Measurements from ENCODE around the gene AIP. TPM values are rescaled to one million over a fixed set of nuclear protein-coding genes. Genes with fewer than 3 reads are reported as not detected.

Gene AIP
- total and polyA plus RNA-seq, 9 of the 15 experiments (the other 6 are each of a cell fraction or from before 2014, with no cell fraction given), result 5.2 to 92.5 (median 52.7) TPM

DNA sequence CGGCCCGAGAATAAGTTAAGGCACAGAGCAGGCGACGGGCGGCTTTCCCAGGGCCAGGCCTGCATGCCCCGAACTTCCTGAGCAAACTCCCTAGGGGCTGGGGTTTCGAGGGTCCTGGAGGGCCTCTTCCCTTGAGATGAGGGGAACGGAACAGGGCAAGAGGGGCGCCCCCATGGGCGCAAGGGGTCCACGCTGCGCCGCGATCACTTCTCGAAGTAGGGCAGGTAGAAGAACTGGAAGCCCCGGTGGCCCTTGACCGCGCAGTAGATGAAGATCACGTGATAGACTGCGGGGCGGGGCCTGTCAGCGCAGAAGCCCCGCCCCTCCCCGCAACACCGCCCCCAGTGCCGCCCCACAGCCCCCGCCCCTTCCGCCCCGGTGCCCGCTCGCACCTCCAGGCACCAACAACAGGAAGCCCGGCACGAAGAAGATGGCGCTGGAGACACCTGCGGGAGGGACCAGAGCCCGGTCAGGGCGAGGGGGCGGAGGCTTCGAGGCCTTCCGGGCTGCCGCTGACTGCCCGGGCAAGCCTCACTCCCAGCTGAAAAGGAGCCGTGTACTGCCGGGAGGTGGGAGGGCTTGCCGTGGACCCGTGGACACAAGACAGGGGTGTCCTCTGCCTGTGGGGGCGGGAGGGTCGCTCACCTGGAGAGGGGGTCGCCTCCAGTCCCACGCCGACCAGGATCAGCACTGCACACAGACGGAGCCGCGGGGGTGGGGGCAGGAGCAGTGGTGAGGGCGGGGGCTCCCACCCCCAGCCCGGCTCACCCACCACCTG, 18.2 kb upstream of the AIP start (continued):
- TF ChIP-seq JUND (IDR thresholded peaks at IDR 0.05; ENCODE audit: borderline replicate concordance, low read depth, low read length) (no peak), JUND (tag; IDR thresholded peaks at IDR 0.05; ENCODE audit: borderline replicate concordance, low read depth, low read length) (no peak), ZNF134 (CRISPR knock-in tag; conservative IDR thresholded peaks at IDR 0.05) (no peak), FOXK2 (conservative IDR thresholded peaks at IDR 0.05 in 1 of 2, IDR thresholded peaks at IDR 0.05 in 1 of 2; ENCODE audit: low read depth in 2 of 2) (0 out of 4 replicates have a peak, but pooled peaks of 1 of the 2 experiments have one; percentile 32), NR2C1 (IDR thresholded peaks at IDR 0.05) (peak; percentile 66), NR2C1 (tag; IDR thresholded peaks at IDR 0.05) (peak; percentile 35; the same call in 1 of the 2 replicates), TCF3 (CRISPR knock-in tag; IDR thresholded peaks at IDR 0.05) (no peak), TOE1 (IDR thresholded peaks at IDR 0.05; ENCODE audit: borderline replicate concordance) (peak; percentile 99), TOE1 (CRISPR knock-in tag; IDR thresholded peaks at IDR 0.05; ENCODE audit: borderline replicate concordance, low read depth) (no peak), OTX1 (CRISPR knock-in tag; IDR thresholded peaks at IDR 0.05) (no peak), EZH2 (IDR thresholded peaks at IDR 0.05; ENCODE audit: borderline replicate concordance, low read depth, low read length) (no peak), SAP30 (IDR thresholded peaks at IDR 0.05; ENCODE audit: borderline replicate concordance, insufficient read depth, low read depth, low read length, poor library complexity, severe bottlenecking) (no peak), ZNF212 (CRISPR knock-in tag; IDR thresholded peaks at IDR 0.05) (no peak), ILF3 (IDR thresholded peaks at IDR 0.05; ENCODE audit: borderline replicate concordance) (no peak), CTBP1 (IDR thresholded peaks at IDR 0.05; ENCODE audit: borderline replicate concordance) (no peak), NFE2L1 (tag; IDR thresholded peaks at IDR 0.05; ENCODE audit: borderline replicate concordance, low read depth) (no peak), CBFB (CRISPR knock-in tag; IDR thresholded peaks at IDR 0.05) (no peak), ZNF263 (CRISPR knock-in tag; IDR thresholded peaks at IDR 0.05; ENCODE audit: borderline replicate concordance) (no peak), NFE2 (IDR thresholded peaks at IDR 0.05; ENCODE audit: low read depth) (no peak), BRD4 (IDR thresholded peaks at IDR 0.05) (no peak), ELF4 (CRISPR knock-in tag; IDR thresholded peaks at IDR 0.05) (no peak), DDX20 (tag; IDR thresholded peaks at IDR 0.05; ENCODE audit: low read depth) (no peak), RUNX1 (IDR thresholded peaks at IDR 0.05; ENCODE audit: low read depth) (no peak), ZNF699 (CRISPR knock-in tag; IDR thresholded peaks at IDR 0.05; ENCODE audit: insufficient replicate concordance) (no peak)
- TF ChIP-seq, protein P1, sequence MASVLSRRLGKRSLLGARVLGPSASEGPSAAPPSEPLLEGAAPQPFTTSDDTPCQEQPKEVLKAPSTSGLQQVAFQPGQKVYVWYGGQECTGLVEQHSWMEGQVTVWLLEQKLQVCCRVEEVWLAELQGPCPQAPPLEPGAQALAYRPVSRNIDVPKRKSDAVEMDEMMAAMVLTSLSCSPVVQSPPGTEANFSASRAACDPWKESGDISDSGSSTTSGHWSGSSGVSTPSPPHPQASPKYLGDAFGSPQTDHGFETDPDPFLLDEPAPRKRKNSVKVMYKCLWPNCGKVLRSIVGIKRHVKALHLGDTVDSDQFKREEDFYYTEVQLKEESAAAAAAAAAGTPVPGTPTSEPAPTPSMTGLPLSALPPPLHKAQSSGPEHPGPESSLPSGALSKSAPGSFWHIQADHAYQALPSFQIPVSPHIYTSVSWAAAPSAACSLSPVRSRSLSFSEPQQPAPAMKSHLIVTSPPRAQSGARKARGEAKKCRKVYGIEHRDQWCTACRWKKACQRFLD (CRISPR knock-in tag; IDR thresholded peaks at IDR 0.05), result peak; percentile 68
- TF ChIP-seq, protein P2, sequence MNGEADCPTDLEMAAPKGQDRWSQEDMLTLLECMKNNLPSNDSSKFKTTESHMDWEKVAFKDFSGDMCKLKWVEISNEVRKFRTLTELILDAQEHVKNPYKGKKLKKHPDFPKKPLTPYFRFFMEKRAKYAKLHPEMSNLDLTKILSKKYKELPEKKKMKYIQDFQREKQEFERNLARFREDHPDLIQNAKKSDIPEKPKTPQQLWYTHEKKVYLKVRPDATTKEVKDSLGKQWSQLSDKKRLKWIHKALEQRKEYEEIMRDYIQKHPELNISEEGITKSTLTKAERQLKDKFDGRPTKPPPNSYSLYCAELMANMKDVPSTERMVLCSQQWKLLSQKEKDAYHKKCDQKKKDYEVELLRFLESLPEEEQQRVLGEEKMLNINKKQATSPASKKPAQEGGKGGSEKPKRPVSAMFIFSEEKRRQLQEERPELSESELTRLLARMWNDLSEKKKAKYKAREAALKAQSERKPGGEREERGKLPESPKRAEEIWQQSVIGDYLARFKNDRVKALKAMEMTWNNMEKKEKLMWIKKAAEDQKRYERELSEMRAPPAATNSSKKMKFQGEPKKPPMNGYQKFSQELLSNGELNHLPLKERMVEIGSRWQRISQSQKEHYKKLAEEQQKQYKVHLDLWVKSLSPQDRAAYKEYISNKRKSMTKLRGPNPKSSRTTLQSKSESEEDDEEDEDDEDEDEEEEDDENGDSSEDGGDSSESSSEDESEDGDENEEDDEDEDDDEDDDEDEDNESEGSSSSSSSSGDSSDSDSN (IDR thresholded peaks at IDR 0.05; ENCODE audit: borderline replicate concordance in 1 of 2, low read depth in 2 of 2, low read length in 2 of 2), result no peak

Measured in K562 (cell line).